ENCODE data around the gene YBX2. TPM values are rescaled to one million over a fixed set of nuclear protein-coding genes. Genes with fewer than 3 reads are reported as not detected.
A peak's percentile ranks its signal among the peaks of the same experiment; 100 is the strongest.

Gene YBX2
- polyA plus RNA-seq, 1 donor (not counting 4 experiments of a cell fraction or from before 2014, with no cell fraction given), result 0.05 TPM

GRCh38 chr17:7323731-7324437, 29.4 kb upstream of the YBX2 start:
- DNase-seq (ENCODE audit: low read depth, low spot score) (no peak), FAIRE-seq (no peak)
- Histone ChIP-seq H3K79me2 (ENCODE audit: control insufficient read depth, insufficient read depth, low read length) (peaks cover 16% of the 10 kb centered on the region), H2AFZ (ENCODE audit: control insufficient read depth, low read length) (no peak overlapping the region), H3K27ac (ENCODE audit: control insufficient read depth, insufficient read depth, low read length) (no peak overlapping the region), H4K20me1 (ENCODE audit: control insufficient read depth, extremely low read depth, insufficient read depth, low read length) (no peaks in the 10 kb centered on the region), H3K27me3 (ENCODE audit: control insufficient read depth, extremely low read depth, insufficient read depth, low read length) (no peaks in the 10 kb centered on the region), H3K9me3 (ENCODE audit: control insufficient read depth, low read depth, low read length) (no peaks in the 10 kb centered on the region), H3K9me1 (ENCODE audit: control insufficient read depth, extremely low read depth, insufficient read depth, low read length) (peaks cover 2% of the 10 kb centered on the region), H3K36me3 (ENCODE audit: control insufficient read depth in 2 of 2, extremely low read depth in 1 of 2, insufficient read depth in 2 of 2, low read length in 2 of 2) (peaks cover 39 to 62% of the 10 kb centered on the region in 2 experiments), H3K4me1 (ENCODE audit: control insufficient read depth, extremely low read depth, insufficient read depth, low read length) (peaks cover 5% of the 10 kb centered on the region), H3K9ac (ENCODE audit: control insufficient read depth, extremely low read depth, insufficient read depth, low read length) (no peak overlapping the region), H3K4me3 (ENCODE audit: control insufficient read depth in 2 of 3, extremely low read depth in 1 of 3, insufficient read depth in 2 of 3, low read depth in 1 of 3, low read length in 3 of 3) (no peak overlapping the region), H3K4me2 (ENCODE audit: control insufficient read depth, extremely low read depth, insufficient read depth, low read depth, low read length) (no peak overlapping the region)
- dilution Hi-C loops (cut with MboI; ENCODE audit: extremely low pct_ligation_motif_present, low sequenced_read_pairs), result no loop called here
- TF ChIP-seq CTCF (optimal IDR thresholded peaks at IDR 0.05 in 1 of 3, IDR thresholded peaks at IDR 0.05 in 1 of 3, conservative IDR thresholded peaks at IDR 0.05 in 1 of 3; ENCODE audit: extremely low read depth in 1 of 3, insufficient read depth in 2 of 3, low read length in 3 of 3) (peak; percentile 90 to 93 (median 93)), EZH2 (IDR thresholded peaks at IDR 0.05; ENCODE audit: low read length) (no peak)

- Histone ChIP-seq H3K27me3 (ENCODE audit: control insufficient read depth, extremely low read depth, insufficient read depth, low read length) (no peaks in the 10 kb centered on the region), H4K20me1 (ENCODE audit: control insufficient read depth, extremely low read depth, insufficient read depth, low read length) (no peaks in the 10 kb centered on the region), H3K9ac (ENCODE audit: control insufficient read depth, extremely low read depth, insufficient read depth, low read length) (no peak overlapping the region), H3K4me3 (ENCODE audit: control insufficient read depth in 2 of 3, extremely low read depth in 1 of 3, insufficient read depth in 2 of 3, low read depth in 1 of 3, low read length in 3 of 3) (no peak overlapping the region), H3K9me1 (ENCODE audit: control insufficient read depth, extremely low read depth, insufficient read depth, low read length) (peaks cover 2% of the 10 kb centered on the region), H3K36me3 (ENCODE audit: control insufficient read depth in 2 of 2, extremely low read depth in 1 of 2, insufficient read depth in 2 of 2, low read length in 2 of 2) (peaks cover 46 to 74% of the 10 kb centered on the region in 2 experiments), H3K79me2 (ENCODE audit: control insufficient read depth, insufficient read depth, low read length) (peaks cover 5% of the 10 kb centered on the region), H3K4me1 (ENCODE audit: control insufficient read depth, extremely low read depth, insufficient read depth, low read length) (no peaks in the 10 kb centered on the region), H3K4me2 (ENCODE audit: control insufficient read depth, extremely low read depth, insufficient read depth, low read depth, low read length) (no peak overlapping the region), H3K9me3 (ENCODE audit: control insufficient read depth, low read depth, low read length) (no peaks in the 10 kb centered on the region), H3K27ac (ENCODE audit: control insufficient read depth, insufficient read depth, low read length) (no peak overlapping the region), H2AFZ (ENCODE audit: control insufficient read depth, low read length) (no peak overlapping the region)
- DNase-seq (ENCODE audit: low read depth, low spot score) (no peak), FAIRE-seq (no peak)
- dilution Hi-C loops (cut with MboI; ENCODE audit: extremely low pct_ligation_motif_present, low sequenced_read_pairs), result no loop called here
- TF ChIP-seq CTCF (optimal IDR thresholded peaks at IDR 0.05 in 1 of 3, IDR thresholded peaks at IDR 0.05 in 1 of 3, conservative IDR thresholded peaks at IDR 0.05 in 1 of 3; ENCODE audit: extremely low read depth in 1 of 3, insufficient read depth in 2 of 3, low read length in 3 of 3) (no peak), EZH2 (IDR thresholded peaks at IDR 0.05; ENCODE audit: low read length) (no peak)
Observed at GRCh38 chr17:7322520-7323194, 28.2 kb upstream of the YBX2 start.
